ENCODE measurements around the gene CBX1.
"Not testable (repeated sequence)": the region's sequence is repeated elsewhere in the genome, so short reads cannot be mapped to it uniquely, and the experiment has no call there.

CBX1 gene

DNA sequence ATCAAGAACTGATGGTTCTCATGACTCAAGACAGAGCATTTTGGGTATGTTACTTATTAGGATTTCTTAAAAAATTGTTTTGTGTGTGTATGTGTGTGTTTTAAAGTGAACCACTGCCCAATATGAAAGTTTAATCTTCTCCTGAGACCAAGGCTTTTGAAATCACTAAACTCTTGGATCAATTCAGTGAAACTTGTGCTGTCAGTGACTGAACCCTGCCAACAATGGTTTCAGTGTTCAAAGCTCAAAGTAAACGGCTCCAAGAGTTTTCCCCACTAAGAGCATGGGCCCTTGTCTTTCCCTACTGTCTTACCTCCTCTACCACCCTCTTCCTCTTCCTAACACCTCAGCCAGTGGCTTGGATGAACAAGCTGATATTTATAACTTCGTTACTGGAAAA lies 31.1 kb downstream of the CBX1 start:
- no peak for DNase-seq

DNA sequence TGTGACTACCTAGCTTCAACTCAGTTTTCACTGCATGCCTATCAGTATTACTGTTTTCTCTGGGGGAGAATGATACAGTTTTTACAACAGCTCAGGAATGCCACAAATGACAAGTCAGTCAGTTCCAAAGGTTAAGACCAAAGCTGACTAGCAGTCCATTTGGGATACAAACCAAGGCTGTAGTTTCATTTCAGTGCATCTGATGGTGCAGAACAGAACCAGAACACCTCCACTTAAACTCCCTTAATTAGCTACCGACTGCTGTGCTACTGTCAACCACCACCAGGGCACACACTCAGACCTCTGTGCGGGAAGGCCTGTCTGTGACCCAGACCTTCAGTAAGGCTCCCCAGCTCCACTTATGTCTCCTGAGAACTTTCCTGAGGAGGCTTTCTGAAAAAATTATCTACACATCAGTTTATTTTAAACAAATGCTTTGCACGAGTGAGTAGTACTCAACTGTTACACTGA lies 32.8 kb downstream of the CBX1 start:
- DNase-seq: no peak

DNA sequence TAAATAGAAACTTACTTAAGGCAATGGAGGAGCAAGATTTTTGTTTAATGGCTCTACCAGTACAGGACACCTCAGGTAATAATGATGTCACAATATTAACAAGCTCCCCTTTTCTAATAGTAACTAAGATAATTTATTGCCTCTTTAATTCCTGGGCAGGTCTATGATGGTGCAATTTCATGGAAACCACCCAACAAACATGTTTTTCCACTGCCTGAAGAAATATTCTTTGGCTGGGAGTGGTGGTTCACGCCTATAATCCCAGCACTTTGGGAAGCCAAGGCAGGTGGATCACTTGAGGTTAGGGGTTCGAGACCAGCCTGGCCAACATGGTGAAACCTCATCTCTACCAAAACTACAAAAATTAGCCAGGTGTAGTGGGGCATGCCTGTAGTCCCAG lies 33.5 kb downstream of the CBX1 start:
- not testable (repeated sequence) for DNase-seq

DNA sequence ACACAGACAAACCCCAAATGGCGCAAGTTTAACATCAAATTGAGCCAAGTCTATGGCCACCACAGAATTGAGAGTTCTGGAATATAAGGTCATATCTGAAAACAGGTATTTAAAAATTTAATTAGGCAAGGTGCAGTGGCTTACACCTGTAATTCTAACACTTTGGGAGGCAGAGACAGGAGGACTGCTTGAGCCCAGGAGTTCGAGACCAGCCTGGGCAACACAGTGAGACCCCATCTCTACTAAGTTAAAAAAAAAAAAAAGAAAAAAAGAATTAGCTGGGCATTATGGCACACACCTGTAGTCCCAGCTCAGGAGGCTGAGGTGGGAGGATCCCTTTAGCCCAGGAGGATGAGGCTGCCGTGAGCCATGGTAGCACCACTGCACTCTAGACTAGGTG lies 34.0 kb downstream of the CBX1 start:
- no peak for DNase-seq

DNA sequence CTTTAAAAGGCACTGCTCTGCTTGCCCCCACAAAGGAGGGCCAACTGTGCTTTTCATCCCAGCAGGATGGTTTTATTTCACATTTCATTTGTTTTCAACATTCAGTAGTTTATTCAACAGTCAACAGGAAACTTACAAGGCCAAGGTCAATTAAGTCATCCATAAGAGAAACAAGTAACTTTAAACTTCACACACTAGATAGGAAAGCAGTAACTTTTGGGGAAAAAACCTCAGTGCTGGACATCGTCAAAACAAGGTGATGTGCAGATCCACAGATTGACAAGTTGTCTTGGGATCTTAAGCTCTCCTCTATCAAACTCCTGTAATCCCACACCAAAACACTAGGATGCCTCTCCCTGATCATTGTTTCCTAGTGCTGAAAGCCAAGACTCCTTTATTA lies 34.6 kb downstream of the CBX1 start:
- DNase-seq: no peak

DNA sequence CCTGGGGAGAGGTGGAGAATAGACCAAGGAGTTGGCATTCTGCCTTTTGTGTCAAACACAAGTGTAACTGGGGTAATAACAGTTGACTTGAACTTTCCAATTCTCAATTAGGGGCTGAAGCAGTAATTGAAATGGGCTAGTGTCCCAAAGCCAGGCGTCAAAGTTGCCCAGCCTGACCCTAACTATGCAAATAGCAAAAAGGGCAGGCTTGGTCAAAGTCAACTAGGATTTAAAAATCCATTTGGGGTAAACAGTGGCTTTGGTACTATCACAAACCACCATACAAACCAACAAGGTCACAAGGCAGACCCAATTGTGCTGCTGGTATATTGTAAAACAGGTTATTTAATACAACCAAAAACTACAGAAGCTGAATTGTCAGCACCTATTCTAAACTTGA lies 35.1 kb downstream of the CBX1 start:
- no peak for DNase-seq

DNA sequence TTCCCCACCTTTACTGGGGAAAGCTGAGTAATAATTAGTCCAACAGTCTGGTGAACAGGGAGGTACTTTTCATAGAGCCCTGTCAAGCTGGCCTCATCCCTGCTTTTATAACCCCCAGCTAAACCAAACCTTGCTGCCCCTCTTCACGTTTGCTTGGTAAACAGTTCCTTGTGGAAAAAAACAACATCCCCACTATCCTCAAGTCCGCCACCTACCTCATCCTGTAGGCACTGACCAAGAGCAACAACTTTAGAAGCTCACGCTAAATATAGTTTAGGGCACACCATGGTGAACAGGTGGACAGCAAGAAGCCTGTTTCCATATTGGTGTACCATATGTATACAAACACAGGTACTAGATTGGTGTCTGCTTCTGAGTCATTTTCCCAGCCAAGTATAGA lies 36.6 kb downstream of the CBX1 start:
- no peak for DNase-seq

DNA sequence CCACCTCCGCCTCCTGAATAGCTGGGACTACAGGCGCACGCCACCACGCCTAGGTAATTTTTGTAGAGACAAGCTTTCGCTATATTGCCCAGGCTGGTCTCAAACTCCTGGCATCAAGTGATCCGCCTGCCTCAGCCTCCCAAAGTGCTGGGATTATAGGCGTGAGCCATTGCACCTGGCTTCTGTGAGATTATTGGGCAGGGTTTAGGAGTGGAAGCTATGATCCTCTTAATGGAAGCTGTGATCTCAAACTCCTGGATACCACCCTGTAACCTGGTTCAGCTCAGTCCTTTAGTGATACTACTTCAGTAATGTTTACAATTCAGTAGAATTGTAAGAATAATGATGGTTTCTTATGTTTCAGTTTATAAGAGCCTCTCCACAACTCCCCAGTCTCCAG lies 39.0 kb downstream of the CBX1 start:
- DNase-seq: no peak

DNA sequence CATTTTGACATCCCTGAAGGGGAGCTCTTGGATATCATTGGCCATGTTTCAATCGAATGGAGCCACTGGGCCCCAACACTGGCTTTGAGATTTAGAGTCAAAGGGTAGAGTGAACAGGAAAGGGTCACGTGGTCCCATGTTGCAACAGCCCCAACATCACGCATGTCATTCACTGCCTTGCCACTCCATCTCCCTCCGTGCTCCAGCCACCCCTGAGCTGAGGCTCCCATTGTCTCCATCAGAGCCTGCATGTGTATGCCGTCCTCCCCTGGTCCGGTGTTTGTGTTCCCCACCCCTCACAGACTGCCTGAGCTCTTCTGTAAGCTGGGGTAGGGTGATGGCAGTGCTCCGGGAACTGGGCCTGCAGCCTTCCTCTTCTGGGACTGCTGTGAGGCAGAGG lies 41.0 kb downstream of the CBX1 start:
- no peak for DNase-seq

DNA sequence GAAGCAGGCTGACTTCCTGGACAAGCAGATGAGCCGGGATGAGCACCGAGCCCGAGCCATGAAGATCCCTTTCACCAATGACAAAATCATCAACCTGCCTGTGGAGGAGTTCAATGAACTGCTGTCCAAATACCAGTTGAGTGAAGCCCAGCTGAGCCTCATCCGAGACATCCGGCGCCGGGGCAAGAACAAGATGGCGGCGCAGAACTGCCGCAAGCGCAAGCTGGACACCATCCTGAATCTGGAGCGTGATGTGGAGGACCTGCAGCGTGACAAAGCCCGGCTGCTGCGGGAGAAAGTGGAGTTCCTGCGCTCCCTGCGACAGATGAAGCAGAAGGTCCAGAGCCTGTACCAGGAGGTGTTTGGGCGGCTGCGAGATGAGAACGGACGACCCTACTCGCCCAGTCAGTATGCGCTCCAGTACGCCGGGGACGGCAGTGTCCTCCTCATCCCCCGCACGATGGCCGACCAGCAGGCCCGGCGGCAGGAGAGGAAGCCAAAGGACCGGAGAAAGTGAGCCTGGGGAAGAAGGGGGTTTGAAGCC lies 42.1 kb downstream of the CBX1 start:
- no peak for DNase-seq

DNA sequence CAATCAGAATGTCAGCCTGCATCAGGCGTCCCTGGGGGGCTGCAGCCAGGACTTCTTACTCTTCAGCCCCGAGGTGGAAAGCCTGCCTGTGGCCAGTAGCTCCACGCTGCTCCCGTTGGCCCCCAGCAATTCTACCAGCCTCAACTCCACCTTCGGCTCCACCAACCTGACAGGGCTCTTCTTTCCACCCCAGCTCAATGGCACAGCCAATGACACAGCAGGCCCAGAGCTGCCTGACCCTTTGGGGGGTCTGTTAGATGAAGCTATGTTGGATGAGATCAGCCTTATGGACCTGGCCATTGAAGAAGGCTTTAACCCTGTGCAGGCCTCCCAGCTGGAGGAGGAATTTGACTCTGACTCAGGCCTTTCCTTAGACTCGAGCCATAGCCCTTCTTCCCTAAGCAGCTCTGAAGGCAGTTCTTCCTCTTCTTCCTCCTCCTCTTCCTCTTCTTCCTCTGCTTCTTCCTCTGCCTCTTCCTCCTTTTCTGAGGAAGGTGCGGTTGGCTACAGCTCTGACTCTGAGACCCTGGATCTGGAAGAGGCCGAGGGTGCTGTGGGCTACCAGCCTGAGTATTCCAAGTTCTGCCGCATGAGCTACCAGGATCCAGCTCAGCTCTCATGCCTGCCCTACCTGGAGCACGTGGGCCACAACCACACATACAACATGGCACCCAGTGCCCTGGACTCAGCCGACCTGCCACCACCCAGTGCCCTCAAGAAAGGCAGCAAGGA lies 42.7 kb downstream of the CBX1 start:
- no peak for DNase-seq

DNA sequence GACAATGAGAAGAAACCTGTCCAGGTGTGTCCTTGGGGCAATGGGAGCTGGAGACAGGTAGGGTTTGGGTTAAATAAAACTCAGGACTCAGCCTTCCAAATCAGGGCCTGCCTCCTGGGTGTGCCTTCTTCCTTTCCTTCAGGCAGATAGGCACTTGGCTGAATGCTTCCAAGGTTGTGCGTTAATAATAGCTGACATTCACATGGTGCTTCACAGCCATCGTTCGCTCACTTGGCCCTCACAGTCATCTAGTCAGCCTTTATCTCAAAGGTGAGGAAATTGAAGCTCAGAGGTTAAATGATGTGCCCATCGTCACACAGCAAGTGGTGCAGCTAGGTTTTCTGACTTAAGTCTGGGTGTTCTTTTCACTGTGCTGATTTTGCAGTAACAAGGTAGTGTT lies 43.7 kb downstream of the CBX1 start:
- no peak for DNase-seq

DNA sequence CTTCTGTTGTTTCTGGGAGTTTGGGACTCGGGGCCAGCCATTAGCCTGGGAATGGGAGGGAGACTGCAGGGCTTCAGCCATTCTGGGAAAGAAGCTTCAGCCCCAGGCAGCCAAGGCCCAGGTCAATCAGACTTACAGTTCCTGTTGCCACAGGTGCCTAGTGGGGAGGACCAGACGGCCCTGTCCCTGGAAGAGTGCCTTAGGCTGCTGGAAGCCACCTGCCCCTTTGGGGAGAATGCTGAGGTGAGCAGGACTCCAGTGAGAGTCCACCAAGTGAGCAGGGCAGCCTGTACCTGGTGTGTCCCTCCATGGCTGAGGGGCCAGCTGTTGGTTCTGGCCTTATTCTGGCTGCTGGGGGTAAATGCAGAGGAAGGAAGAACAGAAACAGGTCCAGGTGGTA lies 44.4 kb downstream of the CBX1 start:
- no peak for DNase-seq

DNA sequence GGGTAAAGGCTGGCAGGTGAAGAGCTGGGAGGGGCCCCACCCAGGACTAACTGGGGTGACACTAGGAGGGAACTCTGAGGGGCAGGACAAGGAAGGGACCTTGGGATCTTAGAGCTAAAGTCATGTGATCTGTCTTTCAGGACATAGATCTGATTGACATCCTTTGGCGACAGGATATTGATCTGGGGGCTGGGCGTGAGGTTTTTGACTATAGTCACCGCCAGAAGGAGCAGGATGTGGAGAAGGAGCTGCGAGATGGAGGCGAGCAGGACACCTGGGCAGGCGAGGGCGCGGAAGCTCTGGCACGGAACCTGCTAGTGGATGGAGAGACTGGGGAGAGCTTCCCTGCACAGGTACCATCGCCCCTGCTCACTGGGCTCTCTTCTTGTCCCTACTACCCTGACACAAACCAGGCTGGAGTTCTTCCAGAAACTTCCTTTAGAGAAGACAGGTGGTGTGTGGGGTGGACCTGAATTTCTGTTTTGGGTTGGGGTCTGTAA lies 45.0 kb downstream of the CBX1 start:
- DNase-seq: no peak

DNA sequence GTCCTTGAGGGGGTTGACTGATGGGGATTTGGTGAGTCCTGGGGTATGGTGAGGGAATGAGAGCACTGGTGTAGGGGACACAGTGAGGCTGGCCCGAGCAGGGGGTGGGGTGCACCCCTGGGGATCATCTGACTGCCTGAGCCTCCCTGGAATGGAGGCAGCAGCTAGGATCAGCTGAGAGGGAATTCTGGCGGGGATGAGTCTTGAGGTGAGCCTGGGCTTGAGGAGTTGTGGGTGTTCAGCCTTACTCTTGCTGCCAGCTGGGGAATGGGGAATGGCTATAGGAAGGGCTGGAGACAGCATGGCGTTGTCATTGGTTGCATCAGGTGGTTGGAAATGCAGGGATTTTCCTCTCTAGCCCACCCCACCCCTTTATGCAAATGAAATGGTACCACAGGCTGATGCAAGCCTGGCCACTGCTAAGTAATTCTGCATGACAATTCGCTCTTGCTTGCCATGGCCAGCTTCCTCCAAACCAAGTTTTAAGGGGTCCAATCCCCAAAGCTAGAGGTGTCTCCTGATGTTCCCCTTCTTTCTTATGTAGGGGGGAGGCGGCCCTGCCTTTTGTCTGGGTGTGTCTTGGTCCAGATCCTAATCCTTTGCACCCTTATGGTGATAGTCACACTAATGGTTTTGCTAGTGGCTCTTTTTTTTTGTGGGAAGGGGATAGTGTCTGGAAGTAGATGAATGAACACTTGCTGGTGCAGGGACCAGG lies 45.6 kb downstream of the CBX1 start:
- DNase-seq: no peak

DNA sequence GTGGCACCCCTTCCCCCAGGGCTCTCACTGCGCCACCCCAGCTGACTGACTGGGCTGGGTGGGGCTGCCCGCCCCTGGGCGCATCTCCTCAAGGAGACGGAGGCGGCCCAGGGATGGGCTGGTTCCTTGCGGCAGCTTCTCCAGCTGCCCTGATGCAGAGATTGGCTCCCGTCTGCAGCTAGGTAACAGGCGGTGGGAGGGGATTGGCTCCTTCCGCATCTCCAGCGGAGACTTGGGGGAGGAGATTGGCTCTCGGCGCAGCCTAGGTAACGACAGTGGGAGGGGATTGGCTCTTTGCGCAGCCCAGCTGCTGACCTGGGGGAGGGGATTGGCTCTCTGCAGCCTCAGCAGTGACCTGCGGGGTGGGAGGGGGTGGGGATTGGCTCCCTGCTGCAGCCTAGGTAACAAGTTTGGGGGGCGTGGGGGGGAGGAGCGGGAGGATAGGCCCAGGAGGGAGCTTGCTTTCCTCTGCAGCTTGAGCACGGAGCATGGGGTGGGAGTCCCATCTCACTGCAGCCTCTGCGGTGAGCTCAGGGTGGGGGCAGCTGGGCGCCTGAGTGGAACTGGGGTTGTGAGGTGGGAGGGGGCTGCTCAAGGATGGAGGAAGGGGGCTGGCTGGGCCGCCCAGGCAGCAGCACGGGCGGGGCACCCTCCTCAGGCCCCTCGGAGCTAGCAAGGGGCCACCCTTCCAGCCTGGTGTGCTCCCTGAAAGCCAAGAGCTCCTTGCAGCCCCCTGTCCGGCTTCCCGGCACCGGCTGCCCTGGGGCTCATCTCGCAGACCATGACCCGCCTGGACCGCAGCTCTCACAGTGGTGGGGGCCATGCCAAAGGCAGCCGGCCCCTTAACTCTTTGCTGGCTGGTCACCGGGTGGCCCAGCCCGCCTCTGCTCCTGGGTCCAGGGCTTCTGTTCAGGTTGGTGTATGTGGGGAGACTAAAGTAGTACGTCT lies 46.8 kb downstream of the CBX1 start:
- DNase-seq: no peak

DNA sequence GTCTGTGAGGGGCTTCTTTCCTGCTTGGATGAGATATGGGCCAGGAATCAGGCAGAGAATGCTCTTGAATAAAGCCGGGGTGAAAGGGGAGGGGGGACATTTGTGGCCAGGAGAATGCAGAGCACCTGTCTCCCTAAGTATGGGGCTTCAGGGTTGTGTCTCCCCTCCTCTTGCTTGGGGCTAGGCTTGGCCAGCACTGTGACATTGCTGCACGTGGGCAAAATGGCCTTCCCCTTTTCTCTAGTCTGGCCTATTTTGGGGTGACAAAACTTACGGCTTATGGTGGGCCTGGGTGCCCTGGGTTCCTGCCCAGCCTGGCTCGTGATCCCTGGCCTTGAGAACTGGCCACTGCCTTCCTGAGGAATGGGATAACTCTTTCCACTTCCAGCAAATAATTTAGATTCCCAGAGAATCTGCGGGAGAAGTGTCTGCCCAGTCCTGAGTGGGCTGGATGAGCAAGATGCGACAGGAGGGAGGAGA lies 47.5 kb downstream of the CBX1 start:
- no peak for DNase-seq

DNA sequence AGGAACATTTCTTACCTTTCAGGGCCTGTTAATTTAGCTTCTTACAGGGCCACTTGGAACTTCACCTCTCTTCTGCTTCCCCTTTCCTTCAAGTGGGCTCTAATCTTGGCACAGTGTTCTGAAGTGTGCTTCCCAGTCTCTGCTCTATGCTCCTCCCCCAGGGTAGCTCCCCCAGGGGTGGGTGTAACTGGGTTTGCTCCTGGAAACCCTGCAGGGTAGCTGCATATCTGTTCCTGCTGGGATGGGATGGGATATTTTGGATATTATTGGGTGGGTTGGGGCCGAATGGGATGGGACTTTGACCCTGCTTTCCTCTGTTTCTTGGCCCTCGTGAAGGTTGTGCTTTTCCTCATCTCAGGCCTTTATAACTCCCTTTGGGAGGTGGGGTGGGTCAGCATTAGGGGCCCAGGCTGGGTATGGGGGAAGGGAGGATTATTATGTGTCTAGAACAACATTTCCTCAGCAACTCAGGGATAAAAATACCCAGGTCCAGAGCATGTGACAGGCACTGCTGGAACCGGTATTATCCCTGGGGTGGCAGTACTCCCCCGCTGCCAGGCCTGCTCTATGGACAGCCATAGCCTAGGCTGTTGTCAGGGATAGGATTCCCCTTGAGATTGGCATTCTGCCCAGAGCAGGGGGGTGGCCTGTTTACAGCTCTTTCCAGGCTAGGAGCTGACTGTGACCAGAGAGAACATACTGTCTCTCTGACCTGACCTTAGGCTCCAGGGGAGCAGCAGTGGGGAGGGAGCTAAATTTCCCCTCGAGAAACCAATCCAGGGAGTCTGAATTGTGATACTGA lies 48.1 kb downstream of the CBX1 start:
- no peak for DNase-seq

DNA sequence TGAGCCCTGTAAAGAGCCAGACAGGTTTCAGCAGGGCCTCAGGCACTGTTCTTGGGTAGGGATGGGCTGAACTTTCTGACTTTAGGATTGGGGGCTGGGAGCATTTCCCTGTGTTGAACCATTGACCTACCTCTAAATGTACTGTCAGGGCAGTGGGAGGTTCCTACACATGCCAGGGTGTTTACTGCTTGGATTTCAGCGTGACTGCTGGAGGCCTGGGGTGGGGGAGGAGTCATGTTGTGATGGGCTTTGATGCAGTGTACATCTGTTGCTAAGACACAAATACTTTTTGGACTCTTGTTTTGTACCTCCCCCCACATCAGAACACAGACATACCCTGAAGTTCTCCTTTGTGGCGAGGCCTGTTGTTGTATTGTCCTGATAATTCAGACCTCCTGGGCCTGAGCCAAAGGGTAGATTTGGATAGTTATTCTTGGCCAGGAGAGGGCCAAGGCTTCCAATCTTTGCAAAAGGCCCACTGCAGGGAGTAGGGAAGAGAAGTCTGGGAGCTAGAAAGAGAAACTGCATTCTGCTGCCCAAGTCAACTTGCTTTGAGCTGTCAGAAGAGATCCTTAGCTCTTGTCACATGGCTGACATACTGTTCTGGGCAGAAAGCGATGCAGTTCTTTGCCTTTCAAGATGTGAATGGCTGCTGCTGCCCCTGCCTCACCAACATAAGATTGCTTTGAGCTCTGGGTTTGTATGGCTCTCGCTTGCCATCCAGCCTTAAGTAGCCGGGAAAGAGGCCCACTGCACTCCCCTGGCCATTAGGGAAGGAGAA lies 49.4 kb downstream of the CBX1 start:
- no peak for DNase-seq

DNA sequence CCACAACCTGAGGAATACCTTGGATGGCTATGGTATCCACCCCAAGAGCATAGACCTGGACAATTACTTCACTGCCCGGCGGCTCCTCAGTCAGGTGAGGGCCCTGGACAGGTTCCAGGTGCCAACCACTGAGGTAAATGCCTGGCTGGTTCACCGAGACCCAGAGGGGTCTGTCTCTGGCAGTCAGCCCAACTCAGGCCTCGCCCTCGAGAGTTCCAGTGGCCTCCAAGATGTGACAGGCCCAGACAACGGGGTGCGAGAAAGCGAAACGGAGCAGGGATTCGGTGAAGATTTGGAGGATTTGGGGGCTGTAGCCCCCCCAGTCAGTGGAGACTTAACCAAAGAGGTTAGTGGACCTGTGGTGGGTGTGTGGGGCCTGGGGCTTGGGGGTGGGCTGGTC lies 50.0 kb downstream of the CBX1 start:
- no peak for DNase-seq

Measured in activated effector memory CD4-positive, alpha-beta T cell treated with anti-CD3 and anti-CD28 coated beads, Interleukin-2, amount 50 U/mL, for 16 hours (primary cell).